GM19023 (cell line): ENCODE measurements around the gene CHMP4B.

Experiments used
- ATAC-seq: cut with Tn5 transposase; IDR thresholded peaks from one replicate; pipeline ENCODE4 v1.9.1; 2021; ENCODE audit warnings: mild to moderate bottlenecking, moderate library complexity; ENCODE audit not compliant: unreplicated experiment

CHMP4B gene

GRCh38 chr20:33890557-33890956 is 79.4 kb downstream of the CHMP4B start:
- ATAC-seq = no peak

- ATAC-seq = no peak
These were observed 82.2 kb downstream of the CHMP4B start for GRCh38 chr20:33893314-33893713.

DNA sequence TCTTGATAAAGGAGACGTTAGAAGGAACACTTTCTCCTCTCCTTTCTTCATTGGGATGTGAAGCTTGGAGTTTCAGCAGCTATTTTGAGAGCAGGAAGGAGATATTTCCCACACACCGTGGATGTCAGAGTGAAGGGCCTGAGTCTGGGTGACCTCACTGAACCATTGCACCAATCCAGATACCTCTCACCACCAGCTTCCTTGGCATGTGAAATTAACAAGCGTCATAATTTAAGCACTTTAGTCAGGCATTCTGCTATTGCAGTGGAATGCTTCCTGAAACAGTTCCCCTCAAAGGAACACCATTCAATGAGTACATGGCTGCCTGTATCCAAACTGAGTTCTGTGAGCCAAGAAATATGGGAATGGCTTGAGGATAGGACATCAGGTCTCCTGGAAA is 83.7 kb downstream of the CHMP4B start:
- no peak for ATAC-seq

DNA sequence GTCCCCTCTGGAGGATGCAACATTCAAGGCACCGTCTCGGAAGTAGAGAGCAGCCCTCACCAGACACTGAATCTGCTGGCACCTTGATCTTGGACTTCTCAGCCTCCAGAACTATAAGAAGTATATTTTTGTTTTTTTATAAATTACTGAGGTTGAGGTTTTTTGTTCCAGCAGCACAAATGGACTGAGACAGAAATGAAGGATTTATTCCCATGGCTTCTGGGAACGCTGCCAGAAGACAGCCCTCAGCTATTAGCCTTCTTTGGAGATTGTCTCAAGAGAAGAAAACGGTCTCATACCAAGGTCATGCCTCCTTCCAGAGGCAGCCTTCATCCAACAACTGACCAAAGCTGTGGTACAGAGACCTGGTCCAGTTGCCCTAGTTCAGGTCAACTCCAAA is 85.4 kb downstream of the CHMP4B start:
- no peak for ATAC-seq

DNA sequence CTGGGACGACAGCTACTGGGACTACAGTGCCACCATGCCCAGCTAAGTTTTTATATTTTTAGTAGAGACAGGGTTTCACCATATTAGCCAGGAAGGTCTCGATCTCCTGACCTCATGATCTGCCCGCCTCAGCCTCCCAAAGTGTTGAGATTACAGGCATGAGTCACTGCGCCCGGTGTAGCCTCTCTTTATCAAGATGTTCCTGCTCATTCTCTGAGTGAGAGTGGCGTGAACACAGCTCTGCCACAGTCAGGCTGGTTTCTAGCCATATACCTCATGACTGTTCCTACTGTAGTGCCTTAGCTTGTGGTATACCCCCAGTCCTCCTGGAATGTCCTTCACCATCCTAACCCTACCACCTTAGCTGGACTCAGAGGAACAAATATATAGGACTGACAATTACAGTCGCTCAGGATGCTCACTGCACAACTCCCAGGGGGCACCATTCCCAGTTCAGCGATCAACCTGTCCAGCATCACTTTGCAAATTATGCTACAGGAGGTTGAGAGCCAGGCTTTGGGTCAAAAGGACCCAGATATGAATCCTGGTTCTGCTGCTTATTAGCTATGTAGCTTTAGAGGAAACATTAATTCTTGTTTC is 86.3 kb downstream of the CHMP4B start:
- no peak for ATAC-seq

DNA sequence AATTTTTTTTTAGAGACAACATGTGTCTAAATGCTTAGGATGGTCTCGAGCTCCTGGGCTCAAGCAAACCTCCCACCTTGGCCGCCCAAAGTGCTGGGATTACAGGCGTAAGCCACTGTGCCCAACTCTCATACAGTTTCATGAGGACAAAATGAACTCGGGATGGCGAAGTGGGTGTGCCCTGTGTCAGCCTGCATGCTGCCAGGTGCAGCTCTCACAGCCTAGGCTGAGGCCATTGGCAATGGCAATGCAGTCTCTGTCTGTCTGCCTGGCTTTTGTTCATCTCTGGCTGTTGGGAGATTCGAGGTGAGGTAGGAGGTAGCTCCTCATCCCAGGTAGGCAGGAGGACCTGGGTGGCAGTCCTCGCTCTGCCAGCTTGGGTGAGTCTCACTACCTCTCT is 88.0 kb downstream of the CHMP4B start:
- no peak for ATAC-seq

DNA sequence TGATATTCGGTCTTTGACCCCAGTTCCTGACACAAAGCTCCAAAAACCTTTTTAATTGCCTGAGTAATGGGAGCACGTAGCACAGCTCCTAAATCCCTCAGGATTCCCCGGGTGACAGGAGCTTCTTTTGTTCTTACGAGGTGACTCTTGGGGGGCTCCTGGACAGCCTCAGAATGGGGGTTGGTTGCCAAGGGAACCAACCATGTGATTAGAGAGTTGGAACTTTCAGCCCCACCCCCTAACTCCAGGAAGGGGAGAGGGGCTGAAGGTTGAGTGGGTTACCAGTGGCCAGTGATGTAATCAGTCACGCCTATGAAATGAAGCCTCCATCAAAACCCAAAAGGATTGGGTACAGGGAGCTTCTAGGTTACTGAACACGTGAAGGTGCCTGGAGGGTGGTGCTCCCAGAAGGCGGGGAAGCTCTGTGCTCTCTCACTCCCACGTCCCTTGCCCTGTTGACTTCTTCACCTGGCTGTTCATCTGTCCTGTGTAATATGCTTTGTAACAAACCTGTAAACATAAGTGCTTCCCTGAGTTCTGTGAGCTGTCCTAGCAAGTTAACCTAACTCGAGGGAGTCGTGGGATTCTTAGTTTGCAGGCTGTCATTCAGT is 89.5 kb downstream of the CHMP4B start:
- ATAC-seq = no peak

DNA sequence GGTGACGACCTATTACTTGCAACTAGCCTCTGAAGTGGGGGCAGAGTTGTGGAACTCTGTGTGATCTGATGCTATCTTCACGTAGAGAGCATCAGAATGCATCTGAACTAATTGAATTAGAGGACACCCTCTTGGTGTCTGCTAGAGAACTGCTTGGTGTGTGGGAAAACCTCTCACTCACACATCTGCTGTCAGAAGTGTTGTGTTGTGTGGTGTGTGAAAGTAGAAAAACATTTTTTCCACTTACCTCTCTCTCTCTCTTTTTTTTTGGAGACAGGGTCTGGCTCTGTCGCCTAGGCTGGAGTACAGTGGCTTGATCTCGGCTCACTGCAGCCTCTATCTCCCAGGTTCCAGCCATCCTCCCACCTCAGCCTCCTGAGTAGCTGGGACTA is 90.0 kb downstream of the CHMP4B start:
- ATAC-seq = no peak

DNA sequence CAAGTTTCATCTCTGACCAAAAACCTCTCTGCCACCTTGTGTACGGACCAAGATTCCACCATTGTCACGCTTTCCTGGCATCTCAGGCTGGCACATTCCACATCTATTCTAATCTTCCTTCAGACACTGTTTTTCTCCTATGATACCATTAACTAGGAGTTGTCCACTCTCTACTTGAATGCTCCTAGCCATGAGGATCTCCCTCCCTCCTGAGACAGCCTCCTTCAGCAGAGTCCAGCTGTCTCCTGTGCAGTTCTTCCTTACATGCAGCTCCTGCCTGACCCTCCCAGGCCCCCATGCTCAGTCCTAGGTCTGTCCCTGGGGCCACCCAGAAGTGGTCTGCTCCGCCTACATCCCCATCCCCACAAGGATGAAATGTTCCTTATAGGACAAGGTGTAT is 90.9 kb downstream of the CHMP4B start:
- ATAC-seq = no peak
